ENCODE measurements around the gene MTMR4.

The MTMR4 gene

GRCh38 chr17:58517928-58518609 is 3.6 kb upstream of the MTMR4 start:
- peak overlapping the region; percentile 70 for H3K4me3 ChIP-seq (ENCODE audit: low read depth, low read length)
- TF ChIP-seq CTCF (IDR thresholded peaks at IDR 0.05; ENCODE audit: low read depth, low read length) = no peak
- in situ Hi-C loops (cut with HindIII; ENCODE audit: low sequenced_read_pairs) = no loop called here
- DNase-seq (ENCODE audit: low read depth, low spot score) = peak; percentile 100

GRCh38 chr17:58517378-58517927 is 3.0 kb upstream of the MTMR4 start:
- TF ChIP-seq CTCF (IDR thresholded peaks at IDR 0.05; ENCODE audit: low read depth, low read length) = no peak
- H3K4me3 ChIP-seq (ENCODE audit: low read depth, low read length) = peak overlapping the region; percentile 70
- in situ Hi-C loops (cut with HindIII; ENCODE audit: low sequenced_read_pairs) = no loop called here
- no peak for DNase-seq (ENCODE audit: low read depth, low spot score)

GRCh38 chr17:58516644-58517377 is 2.4 kb upstream of the MTMR4 start:
- in situ Hi-C loops (cut with HindIII; ENCODE audit: low sequenced_read_pairs) = no loop called here
- TF ChIP-seq CTCF (IDR thresholded peaks at IDR 0.05; ENCODE audit: low read depth, low read length) = no peak
- H3K4me3 ChIP-seq (ENCODE audit: low read depth, low read length) = peak overlapping the region; percentile 70
- DNase-seq (ENCODE audit: low read depth, low spot score) = no peak

GRCh38 chr17:58515286-58515685 is 848 bp upstream of the MTMR4 start:
- in situ Hi-C loops (cut with HindIII; ENCODE audit: low sequenced_read_pairs) = no loop called here
- H3K4me3 ChIP-seq (ENCODE audit: low read depth, low read length) = no peak overlapping the region
- TF ChIP-seq CTCF (IDR thresholded peaks at IDR 0.05; ENCODE audit: low read depth, low read length) = no peak
- no peak for DNase-seq (ENCODE audit: low read depth, low spot score)

GRCh38 chr17:58514770-58515157 is 326 bp upstream of the MTMR4 start:
- DNase-seq (ENCODE audit: low read depth, low spot score) = no peak
- in situ Hi-C loops (cut with HindIII; ENCODE audit: low sequenced_read_pairs) = no loop called here
- TF ChIP-seq CTCF (IDR thresholded peaks at IDR 0.05; ENCODE audit: low read depth, low read length) = no peak
- H3K4me3 ChIP-seq (ENCODE audit: low read depth, low read length) = peak overlapping the region; percentile 79

GRCh38 chr17:58513267-58513964 is 1.0 kb downstream of the MTMR4 start:
- DNase-seq (ENCODE audit: low read depth, low spot score) = no peak
- in situ Hi-C loops (cut with HindIII; ENCODE audit: low sequenced_read_pairs) = no loop called here
- H3K4me3 ChIP-seq (ENCODE audit: low read depth, low read length) = peak overlapping the region; percentile 79
- TF ChIP-seq CTCF (IDR thresholded peaks at IDR 0.05; ENCODE audit: low read depth, low read length) = no peak
